Measurements from ENCODE around the gene COLQ.

The COLQ gene

DNA sequence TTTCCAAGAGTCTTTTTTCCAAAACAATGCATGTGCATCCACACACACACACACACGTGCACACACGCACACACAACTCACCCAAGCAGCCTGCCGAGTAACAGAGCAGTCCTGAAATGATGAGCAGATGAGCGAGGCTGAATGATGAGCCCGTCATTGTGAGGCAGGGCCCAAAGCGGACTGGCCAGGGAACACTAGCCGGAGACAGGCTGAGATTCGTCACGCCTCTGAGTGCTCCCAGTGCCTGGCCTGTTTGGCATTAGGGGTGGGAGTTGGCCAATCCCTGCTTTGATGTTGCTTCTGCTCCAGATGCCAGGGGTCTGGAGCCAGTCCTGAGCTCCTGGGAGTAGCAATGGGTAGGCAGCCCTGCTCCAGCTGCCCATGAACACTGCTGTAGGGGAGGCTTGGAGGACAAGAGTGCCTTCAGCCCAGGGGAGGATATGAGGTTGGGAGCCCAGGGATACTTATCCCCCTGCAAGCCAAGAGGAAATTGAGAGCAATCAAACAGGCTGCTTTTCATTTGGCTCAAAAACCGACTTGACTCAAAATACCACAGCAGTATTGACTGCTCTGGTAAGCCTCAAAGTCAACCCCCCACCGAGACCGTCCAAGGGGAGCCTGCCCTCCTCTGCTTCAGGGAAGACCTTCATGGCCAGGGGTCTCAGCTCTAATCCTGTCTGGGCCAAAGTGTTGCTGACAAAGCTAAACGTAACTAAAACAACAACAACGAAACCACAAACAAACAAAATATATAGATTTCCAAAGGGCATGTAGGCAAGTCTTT, 22.9 kb downstream of the COLQ start:
- intact Hi-C loops (cut with DNase I; ENCODE audit: low total_unique reads) = no loop called here
- no peak overlapping the region for H3K4me3 ChIP-seq
- H3K36me3 ChIP-seq = no peaks in the 10 kb centered on the region
- H3K27me3 ChIP-seq = no peaks in the 10 kb centered on the region
- TF ChIP-seq CTCF (IDR thresholded peaks at IDR 0.05) = no peak
- no peaks in the 10 kb centered on the region for H3K9me3 ChIP-seq
- H3K27ac ChIP-seq = no peak overlapping the region
- peaks cover 0 to 9% (median 0%) of the 10 kb centered on the region in 4 donors for H3K4me1 ChIP-seq
- no peak for DNase-seq

- peaks cover 0 to 9% (median 0%) of the 10 kb centered on the region in 4 donors for H3K4me1 ChIP-seq
- no peak for DNase-seq
- TF ChIP-seq CTCF (IDR thresholded peaks at IDR 0.05) = no peak
- no peak overlapping the region for H3K4me3 ChIP-seq
- no peaks in the 10 kb centered on the region for H3K27me3 ChIP-seq
- no peaks in the 10 kb centered on the region for H3K36me3 ChIP-seq
- intact Hi-C loops (cut with DNase I; ENCODE audit: low total_unique reads) = no loop called here
- no peak overlapping the region for H3K27ac ChIP-seq
- H3K9me3 ChIP-seq = no peaks in the 10 kb centered on the region
These were observed 23.5 kb downstream of the COLQ start for GRCh38 chr3:15497964-15498363.

DNA sequence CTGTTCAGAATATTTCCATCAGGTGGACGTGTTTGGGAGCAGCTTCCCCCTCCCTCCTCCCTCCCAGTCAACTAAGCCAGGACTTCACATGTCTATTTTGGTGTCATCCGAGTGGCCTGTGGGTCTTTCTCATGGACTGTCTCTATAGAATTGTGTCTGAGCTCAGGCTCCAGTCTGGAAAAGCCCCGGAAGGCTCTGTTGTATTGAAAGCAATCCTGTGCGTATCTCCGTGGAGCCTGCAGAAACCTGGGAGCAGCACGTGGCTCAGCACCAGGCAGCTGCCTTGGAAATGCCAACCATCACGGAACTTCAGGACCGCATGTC, 25.2 kb downstream of the COLQ start:
- H3K4me1 ChIP-seq = peaks cover 0 to 9% (median 0%) of the 10 kb centered on the region in 4 donors
- H3K27me3 ChIP-seq = no peaks in the 10 kb centered on the region
- H3K4me3 ChIP-seq = no peak overlapping the region
- no peak for DNase-seq
- no peaks in the 10 kb centered on the region for H3K36me3 ChIP-seq
- H3K27ac ChIP-seq = no peak overlapping the region
- intact Hi-C loops (cut with DNase I; ENCODE audit: low total_unique reads) = no loop called here
- no peaks in the 10 kb centered on the region for H3K9me3 ChIP-seq
- TF ChIP-seq CTCF (IDR thresholded peaks at IDR 0.05) = no peak

DNA sequence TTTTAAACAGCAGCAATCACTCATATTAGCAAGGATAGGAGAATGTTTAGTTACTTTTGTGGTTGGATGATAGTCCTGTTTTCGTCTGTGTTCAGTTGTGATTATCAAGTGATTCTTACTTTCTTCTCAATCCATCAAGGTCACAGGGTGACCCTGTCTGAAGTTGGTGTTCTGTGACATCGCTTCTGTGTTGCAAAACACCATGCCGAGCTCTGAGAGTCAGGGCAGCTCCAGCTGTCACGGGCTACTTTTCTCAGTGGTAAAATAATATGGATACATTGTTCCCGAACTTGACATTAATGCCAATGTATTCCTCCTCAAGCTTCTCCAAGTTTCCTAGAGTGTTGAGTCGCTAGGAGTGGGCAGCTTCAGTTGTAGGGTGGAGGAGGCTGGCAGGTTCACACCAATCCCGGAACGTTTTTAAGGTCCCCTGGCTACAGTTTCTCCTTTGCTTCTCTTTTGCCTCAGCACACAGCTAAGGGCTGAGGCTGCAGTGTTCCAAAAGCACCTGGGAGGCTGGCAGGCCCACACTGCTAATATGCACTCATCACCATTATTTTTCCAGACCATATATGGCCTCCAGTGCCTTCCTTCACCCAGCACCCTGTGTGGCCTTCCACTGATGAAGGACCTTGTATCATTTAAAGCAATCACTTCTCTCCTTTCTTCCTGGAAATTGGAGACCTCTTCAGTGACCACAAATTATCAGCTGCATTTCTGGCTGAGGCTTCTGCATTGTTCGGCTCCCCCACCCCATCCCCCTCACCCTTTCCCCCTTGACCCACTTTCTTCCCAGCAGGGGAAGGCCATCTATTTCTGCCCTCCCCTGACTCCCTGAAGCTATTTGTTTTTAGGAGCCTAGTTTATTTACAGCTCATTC, 25.8 kb downstream of the COLQ start:
- DNase-seq = no peak
- H3K4me1 ChIP-seq = peaks cover 0 to 9% (median 0%) of the 10 kb centered on the region in 4 donors
- TF ChIP-seq CTCF (IDR thresholded peaks at IDR 0.05) = no peak
- H3K4me3 ChIP-seq = no peak overlapping the region
- no peaks in the 10 kb centered on the region for H3K9me3 ChIP-seq
- no peak overlapping the region for H3K27ac ChIP-seq
- no peaks in the 10 kb centered on the region for H3K36me3 ChIP-seq
- intact Hi-C loops (cut with DNase I; ENCODE audit: low total_unique reads) = no loop called here
- H3K27me3 ChIP-seq = no peaks in the 10 kb centered on the region

DNA sequence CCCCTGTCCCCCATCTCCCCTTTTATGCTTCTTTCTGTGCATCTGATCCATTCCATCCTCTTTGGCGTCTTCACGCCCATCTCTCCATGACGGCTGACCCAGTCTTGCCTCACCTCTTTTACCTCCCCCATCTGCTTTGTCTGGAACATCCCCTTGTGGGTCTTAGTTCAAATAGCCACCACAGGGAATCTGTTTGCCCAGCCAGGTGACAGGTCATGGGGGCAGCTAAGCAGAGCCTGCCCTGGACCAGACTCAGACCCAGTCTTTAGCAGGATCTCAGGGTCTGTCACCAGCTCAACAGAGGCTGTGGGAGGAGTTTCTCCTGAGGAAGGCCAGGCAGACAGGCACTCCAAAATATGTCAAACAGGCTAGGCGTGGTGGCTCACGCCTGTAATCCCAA, 28.1 kb downstream of the COLQ start:
- H3K9me3 ChIP-seq = no peaks in the 10 kb centered on the region
- H3K4me3 ChIP-seq = no peak overlapping the region
- no peak for TF ChIP-seq CTCF (IDR thresholded peaks at IDR 0.05)
- no peaks in the 10 kb centered on the region for H3K27me3 ChIP-seq
- intact Hi-C loops (cut with DNase I; ENCODE audit: low total_unique reads) = no loop called here
- H3K4me1 ChIP-seq = peaks cover 0 to 9% (median 0%) of the 10 kb centered on the region in 4 donors
- DNase-seq = no peak
- no peaks in the 10 kb centered on the region for H3K36me3 ChIP-seq
- no peak overlapping the region for H3K27ac ChIP-seq
